NCI-H510A treated with DMSO at 0.1 percent for 48 hours (cell line): ENCODE data around the gene PITPNC1.
"Not testable (repeated sequence)": the region's sequence is repeated elsewhere in the genome, so short reads cannot be mapped to it uniquely, and the experiment has no call there.

Experiments
- DNase-seq: peaks from one replicate; lab custom pipeline; 2025; lab: John Stamatoyannopoulos, UW

PITPNC1 gene

DNA sequence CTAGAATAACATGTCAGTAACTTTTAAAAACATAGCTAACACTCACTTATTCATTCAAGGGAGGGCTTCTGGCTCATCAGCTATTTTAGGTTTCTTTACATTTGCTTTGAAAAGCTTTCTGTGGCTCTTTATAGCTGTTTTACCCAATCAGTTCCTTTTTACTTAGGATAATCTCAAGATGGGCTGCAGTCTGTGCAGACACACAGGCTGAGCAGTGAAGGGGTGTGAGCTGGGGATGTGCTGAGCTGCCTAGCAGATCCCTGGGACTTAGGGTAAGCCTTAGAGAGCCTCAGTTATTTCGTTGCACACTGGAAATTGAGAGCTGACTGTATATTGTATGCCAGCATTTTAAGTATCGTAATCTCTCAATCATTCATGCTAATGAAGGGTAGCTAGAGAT is 310.4 kb downstream of the PITPNC1 start:
- no peak for DNase-seq

DNA sequence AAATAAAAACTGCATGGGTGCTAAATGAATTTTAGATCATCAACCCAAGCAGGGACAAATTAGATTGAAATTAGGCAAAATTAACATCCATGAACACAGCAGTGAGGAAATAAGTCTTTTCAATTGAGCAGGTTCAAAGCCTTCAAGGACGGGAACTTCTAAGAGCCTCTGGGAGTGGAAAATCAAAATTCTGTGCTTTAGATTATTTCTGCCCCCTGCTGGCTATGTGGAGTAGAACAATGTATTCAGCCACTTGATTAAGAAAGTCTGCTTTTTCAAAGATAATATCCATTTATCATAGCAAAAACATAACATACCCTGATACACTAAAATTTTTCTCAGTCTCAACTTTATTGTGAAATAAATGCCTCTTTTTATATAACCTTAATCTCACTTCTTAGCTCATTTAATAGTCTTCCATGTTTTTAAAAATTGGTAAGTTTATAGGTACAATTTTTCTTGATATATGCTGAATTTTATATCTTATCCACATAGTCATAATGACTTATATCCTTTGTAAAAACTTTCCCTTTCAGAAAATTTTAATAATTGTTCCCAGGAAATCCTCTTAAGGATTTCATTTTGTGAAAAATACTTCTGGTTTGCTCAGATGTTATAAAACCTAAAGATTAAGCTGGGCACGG is 312.6 kb downstream of the PITPNC1 start:
- peak; percentile 82 for DNase-seq

GRCh38 chr17:67693811-67694210 is 316.7 kb downstream of the PITPNC1 start:
- no peak for DNase-seq

GRCh38 chr17:67696347-67696746 is 319.3 kb downstream of the PITPNC1 start:
- DNase-seq = peak; percentile 46

GRCh38 chr17:67696853-67697498 is 319.9 kb downstream of the PITPNC1 start:
- peak; percentile 89 for DNase-seq

- DNase-seq = no peak
These were observed 323.1 kb downstream of the PITPNC1 start for GRCh38 chr17:67700037-67700724.

GRCh38 chr17:67700725-67701119 is 323.6 kb downstream of the PITPNC1 start:
- DNase-seq = no peak

DNA sequence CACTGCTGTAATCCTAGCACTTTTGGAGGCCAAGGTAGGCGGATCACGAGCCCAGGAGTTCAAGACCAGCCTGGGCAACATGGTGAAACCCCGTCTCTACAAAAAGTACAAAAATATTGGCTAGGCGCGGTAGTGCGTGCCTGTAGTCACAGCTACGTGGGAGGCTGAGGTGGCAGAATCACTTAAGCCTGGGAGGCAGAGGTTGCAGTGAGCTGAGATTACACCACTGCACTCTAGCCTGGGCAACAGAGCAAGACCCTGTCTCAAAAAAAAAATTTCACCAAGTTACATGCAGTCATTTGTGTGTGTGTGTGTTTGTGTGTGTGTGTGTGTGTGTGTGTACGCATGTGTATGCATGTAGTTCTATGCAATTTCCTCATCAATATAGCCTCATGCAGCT is 325.8 kb downstream of the PITPNC1 start:
- not testable (repeated sequence) for DNase-seq

- DNase-seq = no peak
These were observed 330.4 kb downstream of the PITPNC1 start for GRCh38 chr17:67707442-67707841.

DNA sequence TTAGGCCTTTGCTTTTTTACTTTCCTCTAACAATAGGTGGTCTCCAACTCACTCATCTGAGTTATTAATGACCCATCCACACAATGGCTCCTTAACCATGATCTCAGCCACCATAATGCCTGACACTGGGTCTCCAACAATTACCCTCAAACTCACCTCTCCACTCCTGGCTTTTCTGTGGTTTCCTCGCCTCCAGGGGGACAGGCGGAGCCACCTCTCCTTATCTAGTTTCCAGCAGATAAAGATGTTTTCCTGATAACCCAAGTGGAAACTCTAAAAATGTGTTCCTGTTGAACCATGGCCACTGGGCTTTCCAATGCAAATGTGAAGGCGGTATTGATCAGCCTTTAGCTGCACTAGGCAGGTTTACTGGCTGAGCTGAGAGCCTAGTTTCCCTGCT is 331.3 kb downstream of the PITPNC1 start:
- no peak for DNase-seq

DNA sequence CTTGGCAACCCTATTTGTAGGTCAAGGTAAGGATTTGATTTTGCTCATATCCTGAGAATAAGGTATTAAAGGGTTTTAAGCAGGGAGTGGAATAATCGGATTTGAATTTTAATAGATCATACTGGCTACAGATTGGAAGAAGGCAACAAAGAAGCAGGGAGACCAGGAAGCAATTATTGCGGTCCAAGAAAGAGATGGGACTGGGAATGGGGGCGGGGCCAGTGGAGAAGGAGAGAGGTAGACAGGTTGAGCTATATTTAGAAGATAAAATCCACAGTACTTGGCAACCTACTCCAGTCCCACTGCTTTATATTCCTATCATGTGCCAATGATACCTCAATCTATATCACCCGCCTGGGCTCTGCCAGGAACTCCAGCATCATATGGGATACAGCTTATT is 334.8 kb downstream of the PITPNC1 start:
- no peak for DNase-seq

- no peak for DNase-seq
These were observed 335.3 kb downstream of the PITPNC1 start for GRCh38 chr17:67712375-67712774.

DNA sequence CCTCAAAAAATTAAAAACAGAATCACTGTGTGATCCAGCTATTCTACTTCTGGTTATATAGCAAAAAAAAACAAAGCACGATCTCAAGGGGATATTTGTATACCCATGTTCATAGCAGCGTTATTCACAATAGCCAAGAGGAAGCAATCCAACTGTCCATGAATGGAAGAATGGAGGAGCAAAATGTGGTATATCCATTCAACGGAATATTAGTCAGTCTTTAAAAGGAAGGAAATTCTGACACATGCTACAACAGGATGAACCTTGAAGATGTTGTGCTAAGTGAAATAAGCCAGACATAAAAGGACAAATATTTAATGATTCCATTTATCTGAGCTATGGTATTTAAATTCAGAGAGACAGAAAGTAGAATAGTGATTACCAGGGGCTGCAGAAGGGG is 336.1 kb downstream of the PITPNC1 start:
- no peak for DNase-seq

DNA sequence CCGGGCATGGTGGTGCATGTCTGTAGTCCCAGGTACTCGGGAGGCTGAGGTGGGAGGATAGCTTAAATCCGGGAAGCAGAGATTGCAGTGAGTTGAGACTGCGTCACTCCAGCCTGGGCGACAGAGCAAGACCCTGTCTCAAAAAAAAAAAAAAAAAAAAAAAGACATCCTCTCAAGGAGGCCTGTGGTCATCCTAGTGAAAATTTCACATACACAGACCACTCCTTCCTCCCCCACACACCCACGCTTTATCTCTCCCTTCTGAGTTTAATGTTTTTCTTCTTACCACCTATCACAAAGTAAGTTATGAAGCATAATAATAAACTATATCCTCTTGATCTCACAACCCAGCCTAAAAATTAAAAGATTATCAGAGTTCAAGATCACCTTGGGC is 339.3 kb downstream of the PITPNC1 start:
- DNase-seq = no peak

DNA sequence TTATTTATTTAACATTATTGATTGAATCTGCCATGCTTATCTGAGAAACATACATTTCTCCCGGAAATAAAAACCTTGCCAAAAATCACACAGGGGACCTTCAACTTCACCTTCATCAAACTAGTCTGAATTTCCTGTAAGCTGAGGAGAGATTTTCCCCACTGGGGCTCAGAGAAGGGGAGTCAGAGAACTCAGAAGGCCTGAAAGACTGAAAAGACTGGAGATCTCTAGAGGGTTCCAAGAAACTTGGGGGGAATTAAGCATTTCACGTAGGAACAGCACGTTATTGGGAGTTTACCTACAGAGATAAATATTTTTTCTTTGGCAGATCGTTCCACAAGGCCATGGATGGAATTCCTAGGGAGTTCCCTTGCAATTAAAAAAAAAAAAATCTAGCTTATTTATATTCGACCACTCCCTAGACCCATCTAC is 340.1 kb downstream of the PITPNC1 start:
- DNase-seq = no peak

- DNase-seq = peak; percentile 99
These were observed 340.7 kb downstream of the PITPNC1 start, which contains the start of gene NOL11 for GRCh38 chr17:67717624-67718324. Gene NOL11, plus strand, starts transcription at chr17:67717936. Its CDS starts 12 bp downstream, at chr17:67717948.

- DNase-seq = peak; percentile 52
These were observed 341.4 kb downstream of the PITPNC1 start for GRCh38 chr17:67718325-67718941.

- DNase-seq = no peak
These were observed 348.3 kb downstream of the PITPNC1 start for GRCh38 chr17:67725373-67725791.

- no peak for DNase-seq
These were observed 348.7 kb downstream of the PITPNC1 start for GRCh38 chr17:67725807-67726206.

DNA sequence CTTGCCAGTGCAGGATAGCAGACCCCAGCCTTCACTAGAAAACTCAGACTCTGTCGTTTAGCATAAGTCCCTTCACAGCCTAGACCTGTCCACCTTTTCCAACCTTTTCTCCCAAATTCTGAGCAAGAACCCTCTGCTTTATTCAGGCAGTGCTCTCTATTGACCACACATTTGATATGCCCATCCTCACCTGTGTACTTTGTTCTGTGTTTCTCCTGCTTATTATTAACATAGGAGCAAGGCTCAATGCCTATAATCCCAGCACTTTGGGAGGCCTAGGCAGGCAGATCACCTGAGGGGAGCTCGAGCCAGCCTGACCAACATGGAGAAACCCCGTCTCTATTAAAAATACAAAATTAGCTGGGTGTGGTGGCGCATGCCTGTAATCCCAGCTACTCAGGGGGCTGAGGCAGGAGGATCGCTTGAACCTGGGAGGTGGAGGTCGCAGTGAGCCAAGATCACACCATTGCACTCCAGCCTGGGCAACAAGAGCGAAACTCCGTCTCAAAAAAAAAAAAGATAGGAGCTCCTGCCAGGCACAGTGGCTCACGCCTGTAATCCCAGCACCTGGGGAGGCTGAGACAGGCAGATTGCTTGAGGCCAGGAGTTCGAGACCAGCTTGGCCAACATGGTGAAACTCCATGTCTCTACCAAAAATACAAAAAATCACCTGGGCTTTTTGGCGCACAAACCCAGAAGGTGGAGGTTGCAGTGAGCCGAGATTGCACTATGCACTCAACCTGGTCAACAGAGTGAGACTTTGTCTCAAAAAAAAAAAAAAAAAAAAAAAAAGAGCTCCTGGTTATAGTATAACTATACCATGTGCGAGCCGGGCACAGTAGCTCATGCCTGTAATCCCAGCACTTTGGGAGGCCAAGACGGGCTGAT is 350.3 kb downstream of the PITPNC1 start:
- not testable (repeated sequence) for DNase-seq

- DNase-seq = no peak
These were observed 352.8 kb downstream of the PITPNC1 start for GRCh38 chr17:67729903-67730302.
